T-cell (primary cell): ENCODE results near the gene SLC25A17. TPM values are rescaled to one million over a fixed set of nuclear protein-coding genes. Genes with fewer than 3 reads are reported as not detected.
"Not testable (repeated sequence)": the region's sequence is repeated elsewhere in the genome, so short reads cannot be mapped to it uniquely, and the experiment has no call there.

Experiments used
- ATAC-seq, 4 experiments: fragments of 200-7000 bp in 3 of 4; fragments of 150-1000 bp in 1 of 4; cut with Tn5 transposase; replicated peaks in 1 of 4; 1 replicate in 3 of 4; 2 replicates in 1 of 4; pipeline ENCODE4 v1.10.0; 2021; ENCODE audit warnings: moderate library complexity in 3 of 4, mild to moderate bottlenecking in 2 of 4, moderate number of reproducible peaks in 1 of 4
- CTCF ChIA-PET, 2 donors: fragments of 300-600 bp; sonication (Branson Sonifier 250); formaldehyde crosslinking; loops; one replicate each; lab custom pipeline; 2022; ENCODE audit warnings: antibody characterized with exemption in 2 of 2; lab: Charles Lee
- POLR2A ChIA-PET, 2 donors: fragments of 300-600 bp; sonication (Branson Sonifier 250); formaldehyde crosslinking; loops; one replicate each; lab custom pipeline; 2022; ENCODE audit warnings: antibody characterized with exemption in 2 of 2; lab: Charles Lee
- DNase-seq, 35 experiments: peaks; one replicate each; pipeline versions ENCODE4 v3.0.0 to v3.0.0-alpha.2; 2013 to 2023
- H3K27ac ChIP-seq: one replicate; pipeline ENCODE4 v1.5.1; 2013; ENCODE audit warnings: low read length
- H3K27me3 ChIP-seq, 2 experiments: replicated peaks in 1 of 2; 1 replicate in 1 of 2; 2 replicates in 1 of 2; pipeline versions ENCODE4 v1.6.1 to v1.7.0; 2013; ENCODE audit warnings: low read length in 1 of 2, mixed read lengths in 1 of 2; ENCODE audit not compliant: control insufficient read depth in 2 of 2, insufficient read depth in 2 of 2; ENCODE audit errors: extremely low read depth in 1 of 2
- H3K36me3 ChIP-seq, 2 donors: 1 replicate in 1 of 2; 2 replicates in 1 of 2; pipeline versions ENCODE4 v1.6.1 to v1.7.0; 2013; ENCODE audit warnings: low read length in 1 of 2; ENCODE audit not compliant: control insufficient read depth in 2 of 2, insufficient read depth in 1 of 2; ENCODE audit errors: extremely low read depth in 1 of 2
- H3K4me1 ChIP-seq, 2 experiments: 1 replicate in 1 of 2; 2 replicates in 1 of 2; pipeline versions ENCODE4 v1.6.1 to v1.7.0; 2013; ENCODE audit warnings: low read length in 2 of 2, mixed read lengths in 1 of 2; ENCODE audit not compliant: insufficient read depth in 2 of 2, control insufficient read depth in 1 of 2; ENCODE audit errors: extremely low read depth in 1 of 2
- H3K4me3 ChIP-seq, 2 donors: 1 replicate in 1 of 2; 2 replicates in 1 of 2; pipeline versions ENCODE4 v1.5.1 to v1.7.0; 2013; ENCODE audit warnings: mild to moderate bottlenecking in 2 of 2, low read length in 1 of 2, moderate library complexity in 1 of 2; ENCODE audit not compliant: control insufficient read depth in 1 of 2; ENCODE audit errors: extremely low read depth in 1 of 2
- H3K9me3 ChIP-seq: 2 replicates; pipeline ENCODE4 v1.7.0; 2013
- H3K27ac Mint-ChIP-seq, 2 donors: one replicate each; pipeline ENCODE4 v1.8.0; 2020 to 2021; ENCODE audit warnings: mild to moderate bottlenecking in 2 of 2, mixed read lengths in 2 of 2
- H3K27me3 Mint-ChIP-seq, 2 donors: one replicate each; pipeline ENCODE4 v1.8.0; 2021 to 2022; ENCODE audit warnings: mixed read lengths in 2 of 2
- H3K36me3 Mint-ChIP-seq: one replicate; pipeline ENCODE4 v1.8.0; 2021; ENCODE audit warnings: mixed read lengths
- H3K4me1 Mint-ChIP-seq, 3 donors: one replicate each; pipeline ENCODE4 v1.8.0; 2020 to 2022; ENCODE audit warnings: mixed read lengths in 3 of 3, mild to moderate bottlenecking in 1 of 3
- H3K4me3 Mint-ChIP-seq, 3 donors: one replicate each; pipeline ENCODE4 v1.8.0; 2020 to 2022; ENCODE audit warnings: mild to moderate bottlenecking in 3 of 3, mixed read lengths in 3 of 3, moderate library complexity in 3 of 3
- H3K9me3 Mint-ChIP-seq, 3 donors: one replicate each; pipeline ENCODE4 v1.8.0; 2020 to 2022; ENCODE audit warnings: mixed read lengths in 3 of 3
- WGBS: methylation state at CpG from one replicate; pipeline ENCODE4 v1.1.5; 2013; ENCODE audit warnings: missing lambda C conversion rate; ENCODE audit not compliant: insufficient coverage; 5-methylcytosine and 5-hydroxymethylcytosine counted together
- total RNA-seq, 35 experiments: library from RNA in 6 of 35; stranded (reverse) in 6 of 35; fragments of 120-200 nt in 1 of 35; gene quantifications; one replicate each; pipeline versions ENCODE4 v1.2.1 to v1.2.4 and lab custom pipeline; 2013 to 2026

The SLC25A17 gene
- total RNA-seq, 5 donors from 2014 or later (not counting 1 experiment from before 2014, with no cell fraction given) = 8.9 to 14.2 (median 12.7) TPM

DNA sequence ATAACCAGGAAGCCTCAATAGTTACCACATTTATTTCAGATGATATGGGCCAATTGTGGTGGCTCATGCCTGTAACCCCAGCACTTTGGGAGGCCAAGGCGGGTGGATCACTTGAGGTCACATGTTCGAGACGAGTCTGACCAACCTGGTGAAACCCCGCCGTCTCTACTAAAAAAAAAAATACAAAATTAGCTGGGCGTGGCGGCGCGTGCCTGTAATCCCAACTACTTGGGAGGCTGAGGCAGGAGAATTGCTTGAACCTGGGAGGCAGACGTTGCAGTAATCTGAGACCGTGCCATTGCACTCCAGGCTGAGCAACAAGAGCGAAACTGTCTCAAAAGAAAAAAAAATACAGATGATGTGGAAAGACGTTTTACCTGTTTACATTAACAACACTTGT lies 60.3 kb downstream of the SLC25A17 start:
- H3K27ac Mint-ChIP-seq = not testable (repeated sequence)
- WGBS = 100% methylated on average over 1 of the region's 13 CpGs
- CTCF ChIA-PET = interaction anchor here in 1 of 2 donors (0.7 to 4.1 kb wide), 2 partner anchors 10 to 75 kb away, joined by 3 to 49 read pairs; no protein-coding TSS in a partner anchor

DNA sequence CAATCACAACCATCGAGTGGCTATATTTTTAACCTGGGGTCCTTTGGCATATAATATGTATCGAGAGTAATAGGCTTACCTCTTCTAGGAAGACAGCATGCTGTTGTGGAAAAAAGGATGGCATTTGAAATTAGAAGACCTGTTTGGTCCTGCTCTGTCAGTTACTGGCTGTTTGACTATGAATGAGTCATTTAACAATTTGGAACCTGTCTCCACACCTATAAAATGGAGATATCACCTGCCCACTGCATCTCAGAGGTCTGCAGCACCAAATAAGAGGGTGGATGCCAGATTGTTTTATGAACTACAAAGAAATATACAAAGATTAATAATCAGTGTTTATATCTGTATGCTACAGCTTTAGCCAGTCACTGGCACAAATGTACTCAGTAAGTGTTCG lies 60.8 kb downstream of the SLC25A17 start:
- Mint-ChIP-seq H3K9me3 (no peaks in the 10 kb centered on the region), H3K4me1 (peaks cover 7 to 13% (median 7%) of the 10 kb centered on the region in 3 donors), H3K4me3 (no peak overlapping the region), H3K27me3 (no peaks in the 10 kb centered on the region), H3K36me3 (no peaks in the 10 kb centered on the region), H3K27ac (no peak overlapping the region)
- no peaks in the 10 kb centered on the region for H3K4me1 ChIP-seq
- no CpG with 5 or more reads among the region's 3 CpGs for whole genome bisulfite sequencing
- no peak for DNase-seq
- ATAC-seq = no peak
- H3K9me3 ChIP-seq = no peaks in the 10 kb centered on the region
- no peak overlapping the region for H3K4me3 ChIP-seq
- ChIA-PET POLR2A (interaction anchor here in 1 of 2 donors (0.6 to 0.7 kb wide), 2 partner anchors 107 to 716 kb away, joined by 3 read pairs; no protein-coding TSS in a partner anchor), CTCF (interaction anchor here (0.8 to 4.1 kb wide), 2 partner anchors 74 to 75 kb away, joined by 3 to 49 read pairs; no protein-coding TSS in a partner anchor)
- H3K36me3 ChIP-seq = no peaks in the 10 kb centered on the region
- no peak overlapping the region for H3K27ac ChIP-seq
- H3K27me3 ChIP-seq = no peaks in the 10 kb centered on the region

More for the DNA sequence above, 60.3 kb downstream of the SLC25A17 start:
- not testable (repeated sequence) for ATAC-seq, H3K36me3 ChIP-seq, H3K27me3 Mint-ChIP-seq, H3K4me3 ChIP-seq, H3K4me1 ChIP-seq, H3K4me3 Mint-ChIP-seq, H3K27me3 ChIP-seq, H3K9me3 Mint-ChIP-seq, H3K9me3 ChIP-seq, H3K27ac ChIP-seq, DNase-seq, H3K36me3 Mint-ChIP-seq
- H3K4me1 Mint-ChIP-seq = peaks cover 7 to 14% (median 7%) of the 10 kb centered on the region in 3 donors
- POLR2A ChIA-PET = interaction anchor here in 1 of 2 donors (0.6 kb wide), 1 partner anchor 716 kb away, joined by 3 read pairs; no protein-coding TSS in a partner anchor

DNA sequence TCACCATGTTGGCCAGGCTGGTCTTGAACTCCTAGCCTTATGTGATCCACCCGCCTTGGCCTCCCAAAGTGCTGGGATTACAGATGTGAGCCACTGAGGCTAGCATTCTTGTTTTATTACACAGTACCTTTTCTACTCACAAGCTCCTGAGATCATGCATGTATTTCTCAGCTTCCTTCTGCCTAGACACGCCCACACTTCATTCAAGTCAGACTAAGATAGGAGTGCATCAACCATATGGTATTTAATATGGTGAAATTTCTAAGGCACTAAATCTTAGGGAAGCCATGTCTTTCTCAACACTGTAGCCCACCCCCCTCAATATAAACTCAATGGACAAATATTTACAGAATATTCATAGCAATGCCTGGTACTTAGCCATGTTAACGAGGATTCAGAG lies 62.1 kb downstream of the SLC25A17 start:
- Histone ChIP-seq H3K27ac (no peak overlapping the region), H3K36me3 (no peaks in the 10 kb centered on the region), H3K9me3 (no peaks in the 10 kb centered on the region), H3K27me3 (no peaks in the 10 kb centered on the region), H3K4me1 (no peaks in the 10 kb centered on the region), H3K4me3 (no peak overlapping the region)
- ChIA-PET CTCF (interaction anchor here (0.6 to 4.1 kb wide), 5 partner anchors 24 to 1391 kb away, joined by 3 to 49 read pairs (median 3); no protein-coding TSS in a partner anchor), POLR2A (interaction anchor here (0.5 to 0.6 kb wide), 3 partner anchors 95 to 1965 kb away, joined by 3 read pairs; no protein-coding TSS in a partner anchor)
- no peaks in the 10 kb centered on the region for H3K36me3 Mint-ChIP-seq
- no peaks in the 10 kb centered on the region for H3K9me3 Mint-ChIP-seq
- ATAC-seq (no peak), DNase-seq (no peak)
- H3K27me3 Mint-ChIP-seq = no peaks in the 10 kb centered on the region
- WGBS = no CpG with 5 or more reads among the region's 3 CpGs
- no peak overlapping the region for H3K4me3 Mint-ChIP-seq
- H3K27ac Mint-ChIP-seq = no peak overlapping the region
- peaks cover 5 to 7% (median 7%) of the 10 kb centered on the region in 3 donors for H3K4me1 Mint-ChIP-seq

DNA sequence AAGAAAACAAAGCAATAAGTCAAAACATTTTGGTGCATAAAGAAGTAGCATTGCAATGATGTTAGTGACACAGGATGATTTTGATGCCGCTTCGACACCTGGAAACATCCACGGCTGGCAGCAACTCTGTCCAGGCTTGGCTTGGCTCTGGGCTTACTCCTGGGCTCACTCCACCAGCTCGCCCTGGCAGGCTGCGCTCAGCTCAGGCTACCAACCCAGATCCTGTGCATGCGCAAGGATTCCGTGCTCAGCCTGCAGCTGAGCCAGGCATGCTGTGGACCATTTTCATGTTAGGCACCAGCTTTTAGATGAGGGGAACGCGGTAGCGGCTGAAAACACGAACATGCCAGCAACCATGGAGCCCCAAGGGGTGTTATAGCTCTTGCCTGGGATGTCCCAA lies 66.0 kb downstream of the SLC25A17 start:
- Histone ChIP-seq H3K27me3 (peaks cover 0 to 6% of the 10 kb centered on the region in 2 experiments), H3K27ac (no peak overlapping the region), H3K9me3 (no peaks in the 10 kb centered on the region), H3K4me1 (no peaks in the 10 kb centered on the region), H3K36me3 (no peaks in the 10 kb centered on the region), H3K4me3 (no peak overlapping the region)
- 94% methylated on average over 11 of the region's 11 CpGs for WGBS
- H3K9me3 Mint-ChIP-seq = no peaks in the 10 kb centered on the region
- H3K27me3 Mint-ChIP-seq = peaks cover 0 to 1% of the 10 kb centered on the region in 2 donors
- POLR2A ChIA-PET = interaction anchor here in 1 of 2 donors (0.6 kb wide), 1 partner anchor 50 kb away, joined by 3 read pairs; no protein-coding TSS in a partner anchor
- CTCF ChIA-PET = interaction anchor here (0.6 to 1.0 kb wide), 2 partner anchors 17 to 18 kb away, joined by 3 to 4 read pairs; no protein-coding TSS in a partner anchor
- H3K36me3 Mint-ChIP-seq = no peaks in the 10 kb centered on the region
- H3K4me1 Mint-ChIP-seq = peaks cover 0 to 7% (median 0%) of the 10 kb centered on the region in 3 donors
- no peak for DNase-seq
- ATAC-seq = no peak
- no peak overlapping the region for H3K4me3 Mint-ChIP-seq
- H3K27ac Mint-ChIP-seq = no peak overlapping the region

DNA sequence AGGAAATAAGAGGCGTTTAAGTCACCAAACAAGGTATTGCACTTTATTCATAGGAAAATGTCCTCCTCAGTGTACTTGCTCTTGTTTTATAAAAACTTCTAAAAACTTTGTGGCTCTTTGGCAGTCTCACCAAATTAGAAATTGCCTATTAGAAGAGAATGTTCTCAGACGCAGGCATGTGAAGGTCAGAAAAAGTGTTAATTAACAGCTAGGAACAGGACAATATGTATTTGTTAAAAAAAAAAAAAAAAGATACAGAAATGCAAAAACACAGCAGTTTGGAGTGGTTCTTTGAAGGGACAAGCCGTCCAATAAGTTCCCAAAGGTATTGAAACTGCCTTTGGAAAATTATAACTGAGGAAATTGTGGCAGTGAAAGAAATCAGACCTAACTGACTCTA lies 67.9 kb downstream of the SLC25A17 start:
- Mint-ChIP-seq H3K36me3 (no peaks in the 10 kb centered on the region), H3K4me3 (no peak overlapping the region), H3K27me3 (peaks cover 0 to 1% of the 10 kb centered on the region in 2 donors), H3K4me1 (peaks cover 0 to 7% (median 0%) of the 10 kb centered on the region in 3 donors), H3K27ac (no peak overlapping the region), H3K9me3 (peaks cover 0 to 3% (median 0%) of the 10 kb centered on the region in 3 donors)
- Histone ChIP-seq H3K27me3 (peaks cover 0 to 6% of the 10 kb centered on the region in 2 experiments), H3K4me3 (no peak overlapping the region), H3K4me1 (no peaks in the 10 kb centered on the region), H3K36me3 (no peaks in the 10 kb centered on the region), H3K27ac (no peak overlapping the region), H3K9me3 (no peaks in the 10 kb centered on the region)
- ATAC-seq (no peak), DNase-seq (no peak)
- WGBS = 100% methylated on average over 1 of the region's 3 CpGs
- ChIA-PET POLR2A (interaction anchor here (0.6 to 0.7 kb wide), 5 partner anchors 17 to 935 kb away, joined by 3 to 8 read pairs (median 3); no protein-coding TSS in a partner anchor), CTCF (no interaction called here)

DNA sequence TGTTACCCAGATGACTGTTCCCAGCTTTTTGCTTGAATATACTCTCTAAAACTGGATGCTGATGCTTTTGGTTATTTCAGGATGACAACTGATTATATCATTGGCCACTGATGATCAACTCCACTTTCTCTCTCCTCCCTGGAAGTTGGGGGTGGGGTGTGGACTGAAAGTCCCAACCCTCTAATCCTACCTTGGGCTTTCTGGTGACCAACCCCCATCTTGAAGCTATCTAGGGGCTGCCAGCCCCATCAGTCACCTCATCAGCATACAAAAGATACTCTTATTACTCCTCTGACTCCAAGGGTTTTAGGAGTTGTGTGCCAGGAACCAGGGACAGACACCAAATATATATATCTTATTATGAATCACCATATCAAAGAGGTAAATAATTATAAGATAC lies 69.3 kb downstream of the SLC25A17 start:
- ChIA-PET CTCF (no interaction called here), POLR2A (no interaction called here)
- H3K27ac Mint-ChIP-seq = no peak overlapping the region
- peaks cover 0 to 7% (median 0%) of the 10 kb centered on the region in 3 donors for H3K4me1 Mint-ChIP-seq
- peaks cover 0 to 3% (median 0%) of the 10 kb centered on the region in 3 donors for H3K9me3 Mint-ChIP-seq
- peaks cover 0 to 1% of the 10 kb centered on the region in 2 donors for H3K27me3 Mint-ChIP-seq
- Histone ChIP-seq H3K27ac (no peak overlapping the region), H3K36me3 (no peaks in the 10 kb centered on the region), H3K4me1 (no peaks in the 10 kb centered on the region), H3K4me3 (no peak overlapping the region), H3K27me3 (peaks cover 0 to 6% of the 10 kb centered on the region in 2 experiments), H3K9me3 (no peaks in the 10 kb centered on the region)
- ATAC-seq (no peak), DNase-seq (no peak)
- no peaks in the 10 kb centered on the region for H3K36me3 Mint-ChIP-seq
- H3K4me3 Mint-ChIP-seq = no peak overlapping the region
